ENCODE data around the gene MAP4K3. TPM values are rescaled to one million over a fixed set of nuclear protein-coding genes. Genes with fewer than 3 reads are reported as not detected.
"Not testable (repeated sequence)": the region's sequence is repeated elsewhere in the genome, so short reads cannot be mapped to it uniquely, and the experiment has no call there.

MAP4K3 gene
- total RNA-seq, 1 donor from 2014 or later, result 50.1 TPM

- DNase-seq (ENCODE audit: low spot score), result no peak
Observed at GRCh38 chr2:39409697-39410389, 27.2 kb downstream of the MAP4K3 start.

- no peak for DNase-seq (ENCODE audit: low spot score)
Observed at GRCh38 chr2:39408351-39409136, 28.5 kb downstream of the MAP4K3 start.

GRCh38 chr2:39407516-39408296 is 29.4 kb downstream of the MAP4K3 start:
- no peak for DNase-seq (ENCODE audit: low spot score)

- no peak for DNase-seq (ENCODE audit: low spot score)
Observed at GRCh38 chr2:39405364-39405763, 31.7 kb downstream of the MAP4K3 start.

GRCh38 chr2:39403311-39403710 is 33.8 kb downstream of the MAP4K3 start:
- no peak for DNase-seq (ENCODE audit: low spot score)

GRCh38 chr2:39401319-39401718 is 35.8 kb downstream of the MAP4K3 start:
- DNase-seq (ENCODE audit: low spot score), result no peak

- DNase-seq (ENCODE audit: low spot score), result no peak
Observed at GRCh38 chr2:39399570-39399969, 37.5 kb downstream of the MAP4K3 start.

GRCh38 chr2:39395313-39395712 is 41.8 kb downstream of the MAP4K3 start:
- DNase-seq (ENCODE audit: low spot score), result no peak

GRCh38 chr2:39394516-39394961 is 42.5 kb downstream of the MAP4K3 start:
- no peak for DNase-seq (ENCODE audit: low spot score)

- no peak for DNase-seq (ENCODE audit: low spot score)
Observed at GRCh38 chr2:39392672-39393071, 44.4 kb downstream of the MAP4K3 start.

GRCh38 chr2:39390216-39390615 is 46.9 kb downstream of the MAP4K3 start:
- DNase-seq (ENCODE audit: low spot score), result no peak

GRCh38 chr2:39386064-39386463 is 51.0 kb downstream of the MAP4K3 start:
- no peak for DNase-seq (ENCODE audit: low spot score)

- DNase-seq (ENCODE audit: low spot score), result no peak
Observed at GRCh38 chr2:39385172-39385571, 51.9 kb downstream of the MAP4K3 start.

GRCh38 chr2:39384071-39384470 is 53.0 kb downstream of the MAP4K3 start:
- not testable (repeated sequence) for DNase-seq (ENCODE audit: low spot score)

- no peak for DNase-seq (ENCODE audit: low spot score)
Observed at GRCh38 chr2:39383146-39383545, 53.9 kb downstream of the MAP4K3 start.

GRCh38 chr2:39381653-39382052 is 55.4 kb downstream of the MAP4K3 start:
- no peak for DNase-seq (ENCODE audit: low spot score)

- no peak for DNase-seq (ENCODE audit: low spot score)
Observed at GRCh38 chr2:39380525-39381150, 56.4 kb downstream of the MAP4K3 start.

GRCh38 chr2:39379643-39380524 is 57.2 kb downstream of the MAP4K3 start:
- DNase-seq (ENCODE audit: low spot score), result no peak

GRCh38 chr2:39378968-39379367 is 58.1 kb downstream of the MAP4K3 start:
- no peak for DNase-seq (ENCODE audit: low spot score)

GRCh38 chr2:39377226-39377939 is 59.7 kb downstream of the MAP4K3 start:
- DNase-seq (ENCODE audit: low spot score), result no peak

Measured in mesenteric fat pad (tissue), 1 donor.